ENCODE measurements around the gene GRAP2.

Gene GRAP2

DNA sequence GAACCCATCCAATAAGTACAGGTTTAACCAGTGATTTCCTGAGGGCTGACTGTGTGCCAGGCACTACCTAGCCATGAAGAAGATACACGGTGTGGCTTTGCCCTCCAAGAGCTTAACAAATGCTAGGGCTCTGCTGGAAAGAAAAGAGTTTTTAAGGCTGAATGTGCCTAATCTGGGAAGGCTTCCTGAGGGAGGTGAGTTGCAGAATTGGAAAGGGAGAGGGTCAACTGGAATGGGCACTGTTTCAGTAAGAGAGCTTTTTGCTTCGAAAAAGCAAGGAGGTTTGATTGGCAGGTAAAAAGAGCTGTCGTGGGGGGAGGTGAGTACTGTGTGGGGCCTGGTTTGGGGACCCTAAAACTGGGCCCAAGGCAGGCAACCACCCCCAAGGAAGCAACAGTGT is 96.5 kb downstream of the GRAP2 start:
- DNase-seq: no peak

DNA sequence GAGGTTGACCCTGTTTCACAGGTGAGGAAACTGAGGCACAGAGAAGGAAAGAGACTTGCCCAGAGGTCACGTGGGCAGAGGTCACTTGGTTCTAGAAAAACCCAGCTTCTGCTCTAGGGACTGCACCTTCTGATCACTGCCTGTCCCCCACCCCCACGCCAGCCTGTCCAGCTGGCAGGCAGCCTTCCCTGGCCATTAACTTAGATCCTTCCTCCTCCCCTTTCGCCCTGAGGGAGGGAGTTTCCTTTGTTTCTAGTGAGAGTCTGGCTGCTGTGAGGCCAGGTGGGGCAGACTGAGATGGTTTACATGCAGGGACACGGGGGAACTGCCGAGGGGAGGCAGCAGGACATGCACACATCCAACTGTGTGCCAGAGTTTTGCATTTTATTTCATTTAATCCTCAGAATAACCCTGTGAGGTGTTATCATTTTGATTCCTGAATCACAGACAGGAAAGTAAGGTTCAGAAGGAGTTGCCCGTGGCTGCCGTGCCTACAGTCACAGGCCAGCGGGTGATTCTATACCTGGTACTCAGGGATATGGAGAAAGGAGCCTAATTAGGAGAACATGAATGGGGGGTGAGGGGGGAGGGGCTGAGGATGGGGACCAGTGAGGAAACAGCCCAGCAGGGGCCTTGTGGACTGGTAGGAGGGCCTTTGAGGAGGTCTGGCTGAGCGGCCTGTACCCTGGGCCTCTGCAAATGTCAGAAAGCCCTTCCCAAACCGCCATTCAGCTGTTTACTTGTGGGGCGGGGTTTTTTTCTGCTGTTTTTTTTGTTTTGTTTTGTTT is 97.2 kb downstream of the GRAP2 start:
- DNase-seq: no peak

GRCh38 chr22:39999144-39999757 is 98.4 kb downstream of the GRAP2 start:
- no peak for DNase-seq

GRCh38 chr22:40000171-40000570 is 99.3 kb downstream of the GRAP2 start:
- DNase-seq: no peak

GRCh38 chr22:40001106-40001505 is 100.2 kb downstream of the GRAP2 start:
- DNase-seq: no peak

DNA sequence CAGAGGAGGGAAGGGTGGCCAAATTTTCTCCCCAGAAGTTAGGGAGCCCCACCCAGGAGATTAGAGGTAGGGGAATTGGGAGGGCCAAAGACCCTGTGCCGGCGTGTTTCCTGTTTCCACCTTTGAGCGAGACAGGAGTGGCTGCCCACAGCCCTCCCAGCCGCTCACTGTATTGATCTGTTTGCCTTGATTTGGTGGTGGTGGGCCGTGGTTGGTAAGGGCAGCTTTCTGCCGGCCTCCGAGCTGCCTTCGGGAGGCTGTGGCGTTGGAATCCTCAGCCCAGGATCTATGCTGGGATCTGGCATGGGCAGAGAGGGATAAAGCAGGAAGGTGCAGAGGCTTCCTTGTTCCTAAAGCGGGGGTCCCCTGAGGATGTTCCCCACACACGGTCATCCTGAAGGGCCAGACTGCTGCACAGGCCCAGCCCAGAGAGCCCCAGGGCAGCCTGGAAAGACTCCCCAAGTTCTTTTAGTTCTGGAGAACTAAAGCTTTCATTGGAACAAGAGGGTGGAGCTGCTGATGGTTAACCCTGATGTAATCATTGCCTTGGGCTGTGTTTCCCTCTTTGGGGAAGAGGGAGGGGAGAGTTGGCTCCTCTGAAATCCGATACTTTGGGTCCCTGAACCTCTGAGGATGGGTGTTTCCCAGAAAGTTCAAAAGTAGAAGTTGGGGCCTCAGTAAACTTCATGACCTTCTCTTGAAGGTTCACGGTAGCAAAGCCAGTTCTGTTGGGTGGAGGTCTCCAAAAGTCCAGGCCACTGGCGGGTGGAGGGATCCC is 101.1 kb downstream of the GRAP2 start:
- DNase-seq: no peak

GRCh38 chr22:40002935-40003715 is 102.2 kb downstream of the GRAP2 start:
- DNase-seq: no peak

DNA sequence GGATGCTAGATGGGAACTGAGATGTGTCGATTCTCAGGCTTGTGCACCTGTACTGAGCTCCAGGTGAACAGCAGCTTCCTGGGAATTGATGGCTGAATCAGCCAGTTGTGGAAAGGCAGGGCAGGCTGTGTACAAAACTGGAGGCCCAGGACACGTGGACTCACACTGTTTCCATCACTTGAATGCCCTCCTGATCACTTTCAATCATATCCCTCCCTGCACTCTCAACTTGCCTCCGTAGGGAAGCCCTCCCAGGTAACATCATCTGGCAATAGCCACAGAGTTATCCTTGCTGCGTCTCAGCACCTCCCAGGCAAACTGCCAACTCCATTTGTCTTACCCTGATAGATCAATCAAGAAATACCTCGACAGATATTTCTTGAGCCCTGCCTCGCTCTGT is 104.0 kb downstream of the GRAP2 start:
- DNase-seq: no peak

DNA sequence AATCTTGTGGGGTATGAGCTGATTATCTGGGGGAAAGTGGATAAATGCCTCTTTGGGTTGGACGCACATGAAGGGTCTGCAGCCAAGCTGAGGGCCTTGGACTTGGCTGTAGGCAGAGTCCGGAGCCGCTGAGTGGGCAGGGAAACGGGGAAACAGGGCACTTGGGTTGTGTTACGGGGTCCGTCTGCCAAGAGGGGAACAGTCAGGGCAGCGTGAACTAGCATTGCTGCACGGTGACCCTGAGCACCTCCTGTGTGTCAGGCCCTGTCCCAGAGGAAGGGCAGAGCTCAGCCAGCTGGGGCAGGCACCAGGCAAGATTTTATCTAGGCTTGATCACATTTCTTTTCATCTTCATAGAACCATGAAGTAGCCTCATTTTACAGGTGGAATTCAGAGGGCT is 105.8 kb downstream of the GRAP2 start:
- no peak for DNase-seq

DNA sequence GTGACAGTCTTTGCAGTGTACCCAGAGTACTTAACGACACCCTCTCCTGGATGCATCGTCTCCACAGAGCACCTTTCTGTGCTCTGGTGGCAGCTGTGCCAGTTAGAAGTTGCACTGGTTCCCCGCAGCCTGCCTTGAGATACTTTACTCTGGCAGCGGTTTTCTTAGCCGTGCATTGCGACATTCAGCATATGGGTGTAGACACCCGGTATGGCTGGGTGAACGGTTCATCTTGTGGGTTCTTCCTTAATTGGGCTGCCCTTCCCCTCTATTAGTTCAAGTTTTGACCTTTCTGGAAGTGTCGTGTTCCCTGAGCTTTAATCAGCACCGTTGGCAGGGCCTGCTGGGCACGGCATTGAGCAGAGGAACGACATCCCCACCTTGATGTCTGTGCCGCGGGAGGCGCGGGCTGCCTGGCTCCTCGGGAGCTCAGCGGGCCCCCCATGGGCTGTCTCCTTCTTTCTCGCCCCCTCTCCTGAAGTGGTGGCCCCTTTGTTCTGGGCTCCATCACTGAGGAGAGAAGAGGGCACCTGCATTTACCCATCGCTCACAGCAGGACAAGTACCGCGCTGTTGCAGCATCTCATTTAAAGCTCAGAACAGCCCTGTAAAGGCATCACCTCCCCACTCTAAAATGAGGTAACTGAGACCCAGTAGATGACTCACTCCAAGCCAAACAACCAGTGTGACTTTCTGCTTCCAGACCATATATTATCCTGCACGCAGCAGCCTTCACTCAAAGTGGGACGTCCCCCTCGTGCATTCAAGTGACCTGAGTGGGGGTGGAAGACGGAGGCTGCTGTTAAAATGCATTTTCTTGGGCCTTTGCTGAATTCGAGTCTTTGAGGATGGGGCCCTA is 107.2 kb downstream of the GRAP2 start:
- DNase-seq: no peak

DNA sequence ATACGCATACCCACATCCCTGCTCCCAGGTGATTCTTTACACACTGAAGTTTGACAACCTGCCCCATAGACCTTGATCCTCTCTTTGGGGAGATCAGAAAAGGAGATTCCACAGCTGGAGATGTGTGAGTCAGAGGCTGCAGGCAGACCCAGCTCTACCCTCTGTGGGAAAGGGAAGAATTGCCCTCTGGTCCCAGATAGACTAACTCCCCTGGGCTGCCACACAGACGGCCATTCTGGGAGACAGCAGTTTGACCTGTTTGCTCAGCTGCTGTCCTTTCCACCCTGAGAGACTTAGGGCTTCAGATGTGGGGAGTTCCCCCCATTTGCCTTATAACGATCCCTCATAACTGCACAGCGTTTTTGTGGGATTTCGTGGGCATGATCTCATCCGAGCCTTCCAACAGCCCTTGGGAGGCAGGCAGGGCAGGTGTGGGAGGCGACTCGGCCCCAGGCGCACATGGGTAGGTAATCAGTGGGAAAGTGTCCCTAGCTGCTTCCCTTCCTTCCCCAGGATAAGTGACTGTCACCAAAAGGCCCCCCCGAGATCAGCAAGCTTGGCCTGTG is 107.9 kb downstream of the GRAP2 start:
- no peak for DNase-seq

GRCh38 chr22:40009292-40009774 is 108.4 kb downstream of the GRAP2 start:
- no peak for DNase-seq

DNA sequence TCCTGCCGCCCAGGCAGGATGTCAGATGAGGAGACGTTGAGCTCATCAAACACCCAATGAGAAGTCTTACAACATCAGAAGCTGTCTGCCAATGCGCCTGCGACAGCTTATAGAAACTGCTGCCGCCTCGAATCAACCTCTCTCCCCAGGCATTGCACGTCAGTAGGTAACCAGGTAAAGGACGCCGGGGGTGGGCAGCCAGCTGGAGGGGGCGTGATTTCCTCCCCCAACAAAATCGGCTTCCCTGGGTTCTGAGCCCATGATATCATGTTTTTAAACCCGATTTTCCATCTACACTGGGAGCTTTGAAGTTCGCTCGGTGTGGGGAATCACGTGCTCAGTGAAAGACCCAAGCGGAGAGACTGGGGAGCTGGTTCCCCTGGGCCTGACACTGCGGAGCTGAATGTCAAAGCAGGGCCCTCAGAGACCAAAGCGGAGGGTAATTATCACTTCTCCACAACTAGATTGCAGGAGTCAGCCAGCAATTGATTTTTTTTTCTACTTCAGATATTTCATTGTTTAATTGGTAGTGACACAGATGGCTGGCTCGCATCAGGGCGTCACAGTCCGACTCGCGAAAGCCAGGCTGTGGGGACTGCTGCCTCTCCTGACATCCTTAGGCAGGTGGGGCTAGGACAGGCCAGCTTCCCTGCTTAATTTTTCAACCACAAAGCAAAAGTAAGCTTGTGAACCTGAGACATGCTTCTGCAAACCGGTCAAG is 109.2 kb downstream of the GRAP2 start:
- no peak for DNase-seq

GRCh38 chr22:40010746-40011145 is 109.9 kb downstream of the GRAP2 start:
- no peak for DNase-seq

- no peak for DNase-seq
These were observed 113.9 kb downstream of the GRAP2 start for GRCh38 chr22:40014667-40015248.

DNA sequence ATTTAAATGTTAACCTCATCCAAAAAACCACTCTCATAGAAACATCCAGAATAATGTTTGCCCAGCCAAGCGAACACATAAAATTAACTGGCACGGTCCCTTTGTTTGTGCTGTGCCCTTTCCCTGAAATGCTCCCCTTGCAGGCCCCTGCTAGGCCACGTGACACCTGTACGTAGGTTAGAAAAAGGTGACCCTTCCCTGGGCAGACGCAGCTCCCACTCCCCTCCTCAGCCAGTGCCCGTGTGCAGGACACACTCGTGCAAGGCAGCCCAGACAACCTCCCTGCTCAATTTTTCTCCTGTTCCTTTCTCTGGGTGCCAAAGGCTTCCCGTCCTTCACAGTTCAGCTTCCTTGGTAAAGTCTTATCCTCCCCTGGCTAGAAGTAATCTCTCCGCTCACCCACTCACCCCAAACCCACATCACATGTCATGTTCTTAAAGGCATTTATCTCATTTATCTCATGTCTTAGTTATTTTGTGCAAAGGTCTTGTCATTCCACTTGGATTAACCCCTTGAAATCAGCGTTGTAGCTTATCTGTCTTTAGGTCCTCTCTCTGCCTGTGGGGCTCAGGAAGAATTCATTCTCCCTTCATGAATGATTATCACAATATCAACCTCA is 114.6 kb downstream of the GRAP2 start:
- DNase-seq: no peak

DNA sequence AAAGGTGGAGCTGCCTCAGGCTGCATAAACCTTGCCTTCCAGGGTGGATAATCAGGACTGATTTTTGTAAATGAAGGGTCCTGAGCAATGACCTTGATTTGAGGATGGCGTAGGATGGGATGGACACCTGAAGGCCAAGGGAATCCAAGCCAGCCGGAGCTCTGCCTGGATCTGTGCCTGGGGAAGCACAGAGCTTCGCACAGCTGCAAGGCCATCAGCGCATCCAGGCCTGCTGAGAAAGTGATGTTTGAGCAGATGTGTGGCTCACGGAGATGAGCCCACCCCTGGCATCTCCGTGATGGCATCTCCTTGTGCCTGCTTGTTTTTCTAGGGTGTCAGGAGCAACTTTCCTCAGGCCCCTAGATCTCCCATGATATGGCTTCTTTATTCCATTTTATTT is 117.2 kb downstream of the GRAP2 start:
- no peak for DNase-seq

DNA sequence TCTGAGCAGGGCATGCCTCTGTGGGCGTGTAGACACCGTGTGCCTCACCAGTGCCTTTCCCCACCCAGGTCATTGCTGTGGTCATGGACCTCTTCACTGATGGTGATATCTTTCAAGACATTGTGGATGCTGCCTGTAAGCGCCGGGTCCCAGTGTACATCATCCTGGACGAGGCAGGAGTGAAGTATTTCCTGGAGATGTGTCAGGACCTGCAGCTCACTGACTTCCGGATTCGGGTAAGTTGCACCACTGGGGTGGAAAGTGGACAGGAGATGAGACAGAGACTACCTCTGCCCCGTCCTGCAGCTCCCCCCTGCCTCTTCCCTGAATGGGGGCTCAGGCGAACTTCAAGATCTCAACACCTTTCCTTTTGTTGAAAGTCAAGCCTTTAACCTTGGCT is 118.2 kb downstream of the GRAP2 start:
- no peak for DNase-seq

DNA sequence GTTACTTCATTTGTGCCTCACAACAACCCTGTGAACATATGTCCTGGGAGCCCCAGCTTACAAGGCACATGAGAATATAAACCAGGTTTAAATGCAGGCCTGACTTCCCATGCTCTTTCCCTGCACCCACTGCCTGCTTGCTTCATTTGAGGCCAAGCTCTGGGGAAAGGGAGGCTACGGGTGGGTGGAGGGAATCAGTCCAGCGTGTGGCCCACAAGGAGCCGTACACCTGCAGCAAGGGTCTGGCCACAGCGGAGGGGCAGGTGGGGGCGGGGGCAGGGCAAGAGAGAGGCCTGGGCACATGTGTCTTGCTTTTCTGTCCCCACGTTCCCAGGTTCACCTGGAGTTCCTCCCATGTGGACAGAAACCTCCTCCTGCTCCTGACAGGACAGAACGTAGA is 120.1 kb downstream of the GRAP2 start:
- DNase-seq: no peak

GRCh38 chr22:40021401-40022000 is 120.6 kb downstream of the GRAP2 start:
- DNase-seq: peak; percentile 85
